DOHH2 (cell line): Measurements from ENCODE around the gene REN.

Experiments
- H3F3A ChIP-seq: fragments of 200-600 bp; sonication (generic), shearing (Covaris generic); 2 replicates; pipeline ENCODE4 v1.6.0; 2016; ENCODE audit warnings: antibody characterized with exemption, mild to moderate bottlenecking; ENCODE audit not compliant: control insufficient read depth, insufficient read depth
- H3K27ac ChIP-seq: fragments of 200-600 bp; sonication (generic); 2 replicates; pipeline ENCODE4 v1.5.1; 2014; ENCODE audit warnings: low read depth, mild to moderate bottlenecking, low read length, moderate library complexity
- H3K27me3 ChIP-seq: fragments of 200-600 bp; sonication (generic); 2 replicates; pipeline ENCODE4 v1.6.1; 2014; ENCODE audit warnings: mild to moderate bottlenecking, low read length, mixed read lengths; ENCODE audit not compliant: control insufficient read depth
- H3K36me3 ChIP-seq: fragments of 200-600 bp; sonication (generic); 2 replicates; pipeline ENCODE4 v1.6.1; 2014; ENCODE audit warnings: mild to moderate bottlenecking, low read length, moderate library complexity, mixed read lengths; ENCODE audit not compliant: control insufficient read depth
- H3K4me1 ChIP-seq: fragments of 200-600 bp; sonication (generic); 2 replicates; pipeline ENCODE4 v1.6.1; 2014; ENCODE audit warnings: mild to moderate bottlenecking, low read length, mixed read lengths; ENCODE audit not compliant: control insufficient read depth
- H3K4me2 ChIP-seq: fragments of 200-600 bp; sonication (generic); 2 replicates; pipeline ENCODE4 v1.6.0; 2014; ENCODE audit warnings: mild to moderate bottlenecking, low read length, moderate library complexity
- H3K4me3 ChIP-seq: fragments of 200-600 bp; sonication (generic); 2 replicates; pipeline ENCODE4 v1.5.1; 2014; ENCODE audit warnings: mild to moderate bottlenecking, low read length, mixed read lengths
- H3K79me2 ChIP-seq: fragments of 200-600 bp; sonication (generic); 2 replicates; pipeline ENCODE4 v1.6.1; 2014; ENCODE audit warnings: mild to moderate bottlenecking, low read length, mixed read lengths; ENCODE audit not compliant: control insufficient read depth
- H3K9me2 ChIP-seq: fragments of 200-600 bp; sonication (generic); replicated peaks from 2 replicates; pipeline ENCODE4 v1.6.1; 2014; ENCODE audit warnings: mild to moderate bottlenecking, low read length, mixed read lengths; ENCODE audit not compliant: control insufficient read depth
- H3K9me3 ChIP-seq: fragments of 200-600 bp; sonication (generic); 2 replicates; pipeline ENCODE4 v1.6.1; 2014; ENCODE audit warnings: antibody characterized with exemption, low read length, mixed read lengths; ENCODE audit not compliant: control insufficient read depth, insufficient read depth
- H4K20me1 ChIP-seq: fragments of 200-600 bp; sonication (generic); 2 replicates; pipeline ENCODE4 v1.6.0; 2014; ENCODE audit warnings: low read depth, mild to moderate bottlenecking, antibody characterized with exemption, low read length, moderate library complexity; ENCODE audit not compliant: control insufficient read depth, insufficient read depth
- CTCF ChIP-seq: fragments of 200-600 bp; sonication (generic); IDR thresholded peaks from one replicate; pipeline ENCODE4 v1.5.1; 2014; ENCODE audit warnings: antibody characterized with exemption, mild to moderate bottlenecking, low read depth, low read length; ENCODE audit not compliant: poor library complexity, severe bottlenecking
- EZH2phosphoT487 ChIP-seq: fragments of 200-600 bp; sonication (generic); IDR thresholded peaks from 2 replicates; pipeline ENCODE4 v1.6.1; 2017; ENCODE audit warnings: borderline replicate concordance, mild to moderate bottlenecking, antibody characterized with exemption, low read length, moderate library complexity, mixed read lengths

Gene REN

GRCh38 chr1:204114606-204115005 is 51.5 kb downstream of the REN start:
- H3K79me2 ChIP-seq: no peaks in the 10 kb centered on the region

GRCh38 chr1:204113896-204114295 is 52.2 kb downstream of the REN start:
- H3K9me2 ChIP-seq: no peaks in the 10 kb centered on the region
- H3K9me3 ChIP-seq: no peaks in the 10 kb centered on the region
- H3K4me3 ChIP-seq: no peak overlapping the region
- H3K4me2 ChIP-seq: no peak overlapping the region
- H3K27me3 ChIP-seq: no peaks in the 10 kb centered on the region
- no peaks in the 10 kb centered on the region for H3K4me1 ChIP-seq
- H3F3A ChIP-seq: no peaks in the 10 kb centered on the region
- no peaks in the 10 kb centered on the region for H3K79me2 ChIP-seq
- TF ChIP-seq EZH2phosphoT487 (no peak), CTCF (no peak)
- H3K27ac ChIP-seq: no peak overlapping the region
- no peaks in the 10 kb centered on the region for H4K20me1 ChIP-seq
- H3K36me3 ChIP-seq: no peaks in the 10 kb centered on the region

More at GRCh38 chr1:204114606-204115005, 51.5 kb downstream of the REN start:
- Histone ChIP-seq H3K4me3 (no peak overlapping the region), H4K20me1 (no peaks in the 10 kb centered on the region), H3K9me3 (no peaks in the 10 kb centered on the region), H3K36me3 (no peaks in the 10 kb centered on the region), H3K4me2 (no peak overlapping the region), H3F3A (no peaks in the 10 kb centered on the region), H3K9me2 (no peaks in the 10 kb centered on the region), H3K4me1 (no peaks in the 10 kb centered on the region), H3K27me3 (no peaks in the 10 kb centered on the region), H3K27ac (no peak overlapping the region)
- TF ChIP-seq EZH2phosphoT487 (no peak), CTCF (no peak)

DNA sequence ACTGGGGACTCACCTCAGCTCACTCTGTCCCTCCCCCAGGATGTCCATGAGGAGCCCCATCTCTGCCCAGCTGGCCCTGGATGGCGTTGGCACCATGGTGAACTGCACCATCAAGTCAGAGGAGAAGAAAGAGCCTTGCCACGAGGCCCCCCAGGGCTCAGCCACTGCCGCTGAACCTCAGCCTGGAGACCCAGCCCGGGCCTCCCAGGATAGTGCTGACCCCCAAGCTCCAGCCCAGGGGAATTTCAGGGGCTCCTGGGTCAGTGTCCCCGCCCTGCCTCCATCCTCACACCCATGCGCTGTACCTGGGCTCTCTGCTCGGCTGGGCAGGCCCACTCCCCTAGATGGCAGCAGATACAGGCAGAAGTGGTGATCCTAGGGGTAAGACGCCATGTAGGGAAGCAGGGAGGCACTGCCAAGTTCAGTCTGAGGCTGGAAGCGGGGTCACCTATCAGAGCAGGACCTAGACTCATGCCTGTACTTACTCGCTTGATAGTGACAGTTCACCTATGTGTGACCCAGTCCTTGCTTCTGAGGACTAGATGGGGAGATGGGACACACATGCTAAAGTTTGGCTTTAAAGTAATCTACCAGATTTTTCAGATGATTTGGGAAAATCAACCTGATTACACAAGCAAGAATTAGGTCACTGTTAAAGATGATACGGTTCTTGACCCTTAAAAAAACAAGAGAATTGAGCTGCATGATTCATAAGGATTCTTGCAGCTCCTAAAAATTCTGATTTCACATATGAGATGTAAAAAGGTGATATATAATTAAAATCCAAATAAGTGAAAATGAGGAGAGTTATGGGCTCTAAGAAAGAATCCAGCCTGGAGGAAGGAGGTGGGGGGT is 53.0 kb downstream of the REN start:
- H3K4me3 ChIP-seq: no peak overlapping the region
- no peak overlapping the region for H3K27ac ChIP-seq
- no peaks in the 10 kb centered on the region for H3K27me3 ChIP-seq
- no peaks in the 10 kb centered on the region for H3F3A ChIP-seq
- no peaks in the 10 kb centered on the region for H3K79me2 ChIP-seq
- H3K4me1 ChIP-seq: no peaks in the 10 kb centered on the region
- no peaks in the 10 kb centered on the region for H3K36me3 ChIP-seq
- no peak for TF ChIP-seq CTCF
- H3K9me2 ChIP-seq: no peaks in the 10 kb centered on the region
- H3K9me3 ChIP-seq: no peaks in the 10 kb centered on the region
- no peaks in the 10 kb centered on the region for H4K20me1 ChIP-seq
- no peak overlapping the region for H3K4me2 ChIP-seq
